HG03342 (cell line): Measurements from ENCODE around the gene ID2.

Experiments
- ATAC-seq: cut with Tn5 transposase; IDR thresholded peaks from one replicate; pipeline ENCODE4 v1.9.1; 2021; ENCODE audit warnings: mild to moderate bottlenecking, moderate library complexity; ENCODE audit not compliant: unreplicated experiment

ID2 gene

GRCh38 chr2:8681786-8682692 is at the start of gene ID2:
Gene ID2 (plus strand): TSS chr2:8682056. CDS start chr2:8682166, 110 bp downstream.
- peak; percentile 68 for ATAC-seq

- no peak for ATAC-seq
These were observed 49.1 kb upstream of the ID2 start for GRCh38 chr2:8632755-8633154.

- no peak for ATAC-seq
These were observed 48.6 kb upstream of the ID2 start for GRCh38 chr2:8633186-8633734.

- no peak for ATAC-seq
These were observed 48.0 kb upstream of the ID2 start for GRCh38 chr2:8633735-8634313.

- no peak for ATAC-seq
These were observed 47.2 kb upstream of the ID2 start for GRCh38 chr2:8634466-8635172.

GRCh38 chr2:8636041-8636491 is 45.8 kb upstream of the ID2 start:
- ATAC-seq: no peak

GRCh38 chr2:8636721-8637636 is 44.9 kb upstream of the ID2 start:
- ATAC-seq: no peak

GRCh38 chr2:8638327-8638726 is 43.5 kb upstream of the ID2 start:
- no peak for ATAC-seq

GRCh38 chr2:8639122-8639635 is 42.7 kb upstream of the ID2 start:
- no peak for ATAC-seq

GRCh38 chr2:8640498-8640897 is 41.4 kb upstream of the ID2 start:
- no peak for ATAC-seq

GRCh38 chr2:8641301-8641965 is 40.4 kb upstream of the ID2 start:
- ATAC-seq: no peak

GRCh38 chr2:8642366-8643068 is 39.3 kb upstream of the ID2 start:
- no peak for ATAC-seq

- no peak for ATAC-seq
These were observed 38.4 kb upstream of the ID2 start for GRCh38 chr2:8643250-8643995.

GRCh38 chr2:8643996-8644356 is 37.9 kb upstream of the ID2 start:
- no peak for ATAC-seq

GRCh38 chr2:8644605-8645175 is 37.2 kb upstream of the ID2 start:
- no peak for ATAC-seq

GRCh38 chr2:8645176-8645831 is 36.6 kb upstream of the ID2 start:
- no peak for ATAC-seq

- no peak for ATAC-seq
These were observed 35.0 kb upstream of the ID2 start for GRCh38 chr2:8646731-8647461.
